SK-N-SH treated with all-trans-retinoic acid at 6 μM for 48 hours (cell line): Measurements from ENCODE around the gene CNNM2.

ENCODE experiments used
- ATAC-seq: fragments of 200-7000 bp; cut with Tn5 transposase; 3 replicates; pipeline ENCODE4 v1.9.1; 2020; ENCODE audit warnings: mild to moderate bottlenecking, moderate library complexity
- ARNTL ChIP-seq: fragments of 450-650 bp; formaldehyde crosslinking; IDR thresholded peaks from 2 replicates; pipeline ENCODE4 v1.5.0; 2020; ENCODE audit warnings: low read depth, mild to moderate bottlenecking, moderate library complexity, borderline replicate concordance
- BACH2 ChIP-seq: fragments of 250-450 bp; sonication (Bioruptor Pico); IDR thresholded peaks from 2 replicates; pipeline ENCODE4 v1.9.0; 2021; ENCODE audit warnings: mild to moderate bottlenecking, borderline replicate concordance
- CREB5 ChIP-seq: fragments of 250-450 bp; sonication (Bioruptor Pico); IDR thresholded peaks from 2 replicates; pipeline ENCODE4 v1.5.1; 2020; ENCODE audit warnings: low read depth, mild to moderate bottlenecking, moderate library complexity
- CSDC2 ChIP-seq: fragments of 250-450 bp; sonication (Bioruptor Pico); IDR thresholded peaks from 2 replicates; pipeline ENCODE4 v1.5.0; 2020; ENCODE audit warnings: mild to moderate bottlenecking, moderate library complexity
- ESRRG ChIP-seq: fragments of 250-450 bp; sonication (Bioruptor Pico); IDR thresholded peaks from 2 replicates; pipeline ENCODE4 v1.6.1; 2021; ENCODE audit warnings: mild to moderate bottlenecking
- GLIS3 ChIP-seq: fragments of 250-450 bp; sonication (Bioruptor Pico); IDR thresholded peaks from 2 replicates; pipeline ENCODE4 v1.5.0; 2020; ENCODE audit warnings: mild to moderate bottlenecking, moderate library complexity
- ISL1 ChIP-seq: fragments of 250-450 bp; sonication (Bioruptor Pico); IDR thresholded peaks from 2 replicates; pipeline ENCODE4 v2.1.2; 2022; ENCODE audit warnings: mild to moderate bottlenecking, moderate library complexity
- OSR1 ChIP-seq: fragments of 250-450 bp; sonication (Bioruptor Pico); IDR thresholded peaks from 2 replicates; pipeline ENCODE4 v1.8.0; 2022; ENCODE audit warnings: moderate library complexity, mild to moderate bottlenecking, inconsistent platforms
- PATZ1 ChIP-seq: fragments of 250-450 bp; sonication (Bioruptor Pico); IDR thresholded peaks from 2 replicates; pipeline ENCODE4 v1.8.0; 2020; ENCODE audit warnings: mild to moderate bottlenecking, moderate library complexity, borderline replicate concordance
- PPARA ChIP-seq: fragments of 250-450 bp; sonication (Bioruptor Pico); IDR thresholded peaks from 2 replicates; pipeline ENCODE4 v1.5.0; 2020; ENCODE audit warnings: mild to moderate bottlenecking, borderline replicate concordance
- RARB ChIP-seq: fragments of 250-450 bp; sonication (Bioruptor Pico); IDR thresholded peaks from 2 replicates; pipeline ENCODE4 v1.8.0; 2021; ENCODE audit warnings: mild to moderate bottlenecking, moderate library complexity
- SNAI2 ChIP-seq: fragments of 250-450 bp; sonication (Bioruptor Pico); IDR thresholded peaks from 2 replicates; pipeline ENCODE4 v1.5.0; 2020; ENCODE audit warnings: mild to moderate bottlenecking, moderate library complexity
- TCF4 ChIP-seq: fragments of 250-450 bp; sonication (Bioruptor Pico); IDR thresholded peaks from 2 replicates; pipeline ENCODE4 v1.8.0; 2021; ENCODE audit warnings: mild to moderate bottlenecking, moderate library complexity, borderline replicate concordance
- TOX ChIP-seq: fragments of 250-450 bp; sonication (Bioruptor Pico); IDR thresholded peaks from 2 replicates; pipeline ENCODE4 v1.8.0; 2021; ENCODE audit warnings: mild to moderate bottlenecking, moderate library complexity, borderline replicate concordance
- TSHZ2 ChIP-seq: fragments of 250-450 bp; sonication (Bioruptor Pico); IDR thresholded peaks from 2 replicates; pipeline ENCODE4 v1.5.0; 2020; ENCODE audit warnings: mild to moderate bottlenecking, moderate library complexity
- ZC3H10 ChIP-seq: fragments of 250-450 bp; sonication (Bioruptor Pico); IDR thresholded peaks from 2 replicates; pipeline ENCODE4 v1.5.1; 2021; ENCODE audit warnings: mild to moderate bottlenecking, moderate library complexity
- ZFP3 ChIP-seq: fragments of 250-450 bp; sonication (Bioruptor Pico); IDR thresholded peaks from 2 replicates; pipeline ENCODE4 v1.5.0; 2020; ENCODE audit warnings: mild to moderate bottlenecking, moderate library complexity
- ZFP30 ChIP-seq: fragments of 450-650 bp; formaldehyde crosslinking; IDR thresholded peaks from 2 replicates; pipeline ENCODE4 v1.5.0; 2022; ENCODE audit warnings: mild to moderate bottlenecking, moderate library complexity
- ZNF565 ChIP-seq: fragments of 450-650 bp; formaldehyde crosslinking; conservative IDR thresholded peaks from 2 replicates; pipeline ENCODE4 v1.5.0; 2020; ENCODE audit warnings: low read depth, mild to moderate bottlenecking, moderate library complexity
- ZNF8 ChIP-seq: fragments of 450-650 bp; formaldehyde crosslinking; IDR thresholded peaks from 2 replicates; pipeline ENCODE4 v1.5.0; 2020; ENCODE audit warnings: mild to moderate bottlenecking, moderate library complexity
- TF ChIP-seq, protein P1 (sequence below): fragments of 250-450 bp; sonication (Bioruptor Pico); IDR thresholded peaks from 2 replicates; pipeline ENCODE4 v1.5.1; 2021; ENCODE audit warnings: mild to moderate bottlenecking, moderate library complexity
- TF ChIP-seq, protein P2 (sequence below): fragments of 250-450 bp; sonication (Bioruptor Pico); IDR thresholded peaks from 2 replicates; pipeline ENCODE4 v1.8.0; 2021; ENCODE audit warnings: low read depth, mild to moderate bottlenecking, moderate library complexity, borderline replicate concordance

CNNM2 gene

GRCh38 chr10:103082683-103083082 lies 164.6 kb downstream of the CNNM2 start (continued):
- no peak for TF ChIP-seq PATZ1 (CRISPR knock-in tag)
- TF ChIP-seq CSDC2: no peak
- no peak for TF ChIP-seq SNAI2 (CRISPR knock-in tag)
- TF ChIP-seq ZFP3 (CRISPR knock-in tag): no peak
- no peak for TF ChIP-seq RARB (CRISPR knock-in tag)
- TF ChIP-seq, all 23 proteins: peak for 0

DNA sequence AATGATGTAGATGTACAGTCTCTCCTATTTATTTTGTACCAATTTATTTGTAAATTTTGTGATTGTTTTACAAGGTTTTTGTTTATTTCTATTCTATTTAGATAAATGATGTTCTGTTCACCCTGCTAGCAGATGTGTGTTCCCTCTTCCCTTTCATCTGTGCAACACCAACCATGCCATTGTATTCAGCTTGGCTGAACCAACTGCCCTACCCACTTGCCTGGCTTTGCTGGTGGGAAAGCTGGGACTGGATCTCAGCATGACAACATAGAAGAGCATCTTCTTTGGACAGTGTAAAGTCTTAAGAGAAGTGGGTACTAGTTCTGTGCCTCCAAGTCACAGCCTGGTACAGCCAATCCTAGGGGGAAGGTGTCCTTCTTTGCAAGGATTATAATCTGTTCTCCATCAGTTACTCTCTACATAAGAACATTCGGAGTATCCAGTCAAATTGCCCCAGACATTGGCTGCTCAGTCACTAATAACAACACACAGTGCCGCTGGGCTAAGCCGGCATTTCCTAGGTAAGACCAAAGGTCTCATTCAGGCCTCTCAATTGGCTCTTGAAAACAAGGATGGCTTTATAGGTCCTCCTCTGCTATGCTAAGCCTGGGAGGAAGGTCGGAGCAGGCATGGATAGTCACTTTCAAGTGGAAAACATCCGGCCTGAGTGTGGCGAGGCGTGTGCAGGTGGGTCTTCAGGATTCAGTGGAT lies 165.3 kb downstream of the CNNM2 start:
- no peak for ATAC-seq
- no peak for TF ChIP-seq PATZ1 (CRISPR knock-in tag)
- TF ChIP-seq OSR1: no peak
- TF ChIP-seq ZNF565 (CRISPR knock-in tag): no peak
- TF ChIP-seq RARB (CRISPR knock-in tag): no peak
- no peak for TF ChIP-seq CSDC2
- no peak for TF ChIP-seq PPARA (CRISPR knock-in tag)
- TF ChIP-seq TOX (CRISPR knock-in tag): no peak
- TF ChIP-seq TSHZ2: no peak
- TF ChIP-seq BACH2 (CRISPR knock-in tag): no peak
- TF ChIP-seq CREB5 (CRISPR knock-in tag): no peak
- TF ChIP-seq ESRRG (CRISPR knock-in tag): no peak
- no peak for TF ChIP-seq ISL1 (CRISPR knock-in tag)
- no peak for TF ChIP-seq ZNF8
- no peak for TF ChIP-seq GLIS3 (CRISPR knock-in tag)
- TF ChIP-seq ZC3H10 (CRISPR knock-in tag): no peak
- TF ChIP-seq TCF4 (CRISPR knock-in tag): no peak
- TF ChIP-seq, protein P1, sequence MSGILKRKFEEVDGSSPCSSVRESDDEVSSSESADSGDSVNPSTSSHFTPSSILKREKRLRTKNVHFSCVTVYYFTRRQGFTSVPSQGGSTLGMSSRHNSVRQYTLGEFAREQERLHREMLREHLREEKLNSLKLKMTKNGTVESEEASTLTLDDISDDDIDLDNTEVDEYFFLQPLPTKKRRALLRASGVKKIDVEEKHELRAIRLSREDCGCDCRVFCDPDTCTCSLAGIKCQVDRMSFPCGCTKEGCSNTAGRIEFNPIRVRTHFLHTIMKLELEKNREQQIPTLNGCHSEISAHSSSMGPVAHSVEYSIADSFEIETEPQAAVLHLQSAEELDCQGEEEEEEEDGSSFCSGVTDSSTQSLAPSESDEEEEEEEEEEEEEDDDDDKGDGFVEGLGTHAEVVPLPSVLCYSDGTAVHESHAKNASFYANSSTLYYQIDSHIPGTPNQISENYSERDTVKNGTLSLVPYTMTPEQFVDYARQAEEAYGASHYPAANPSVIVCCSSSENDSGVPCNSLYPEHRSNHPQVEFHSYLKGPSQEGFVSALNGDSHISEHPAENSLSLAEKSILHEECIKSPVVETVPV (CRISPR knock-in tag): no peak
- no peak for TF ChIP-seq ZFP3 (CRISPR knock-in tag)
- no peak for TF ChIP-seq ZFP30 (CRISPR knock-in tag)

DNA sequence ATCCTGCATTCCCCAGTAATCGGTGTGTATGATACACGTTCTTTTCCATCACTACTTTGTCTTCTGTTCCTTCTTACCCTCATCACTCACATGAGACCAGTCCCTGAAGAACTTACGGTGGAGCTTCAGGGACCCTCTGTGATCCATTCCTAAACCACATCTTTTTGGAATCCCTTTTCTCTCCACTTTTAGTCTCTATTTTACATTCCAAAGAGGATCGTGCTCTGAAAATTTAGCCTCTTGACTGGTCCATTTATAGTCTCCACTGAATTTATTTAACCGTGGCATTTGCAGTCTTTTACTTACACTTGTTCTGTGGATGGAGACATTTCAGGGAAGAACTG lies 165.9 kb downstream of the CNNM2 start:
- ATAC-seq: no peak
- TF ChIP-seq, protein P2, sequence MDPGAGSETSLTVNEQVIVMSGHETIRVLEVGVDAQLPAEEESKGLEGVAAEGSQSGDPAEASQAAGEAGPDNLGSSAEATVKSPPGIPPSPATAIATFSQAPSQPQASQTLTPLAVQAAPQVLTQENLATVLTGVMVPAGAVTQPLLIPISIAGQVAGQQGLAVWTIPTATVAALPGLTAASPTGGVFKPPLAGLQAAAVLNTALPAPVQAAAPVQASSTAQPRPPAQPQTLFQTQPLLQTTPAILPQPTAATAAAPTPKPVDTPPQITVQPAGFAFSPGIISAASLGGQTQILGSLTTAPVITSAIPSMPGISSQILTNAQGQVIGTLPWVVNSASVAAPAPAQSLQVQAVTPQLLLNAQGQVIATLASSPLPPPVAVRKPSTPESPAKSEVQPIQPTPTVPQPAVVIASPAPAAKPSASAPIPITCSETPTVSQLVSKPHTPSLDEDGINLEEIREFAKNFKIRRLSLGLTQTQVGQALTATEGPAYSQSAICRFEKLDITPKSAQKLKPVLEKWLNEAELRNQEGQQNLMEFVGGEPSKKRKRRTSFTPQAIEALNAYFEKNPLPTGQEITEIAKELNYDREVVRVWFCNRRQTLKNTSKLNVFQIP (CRISPR knock-in tag): no peak
- TF ChIP-seq PPARA (CRISPR knock-in tag) (no peak), TOX (CRISPR knock-in tag) (no peak), TSHZ2 (no peak), TCF4 (CRISPR knock-in tag) (no peak), ZFP30 (CRISPR knock-in tag) (no peak), BACH2 (CRISPR knock-in tag) (no peak), ZNF8 (no peak), GLIS3 (CRISPR knock-in tag) (no peak), ZNF565 (CRISPR knock-in tag) (no peak), ARNTL (CRISPR knock-in tag) (no peak), ESRRG (CRISPR knock-in tag) (no peak), ZFP3 (CRISPR knock-in tag) (no peak)
